Thoracic aorta endothelial cell (primary cell): ENCODE measurements around the gene TEX48. TPM values are rescaled to one million over a fixed set of nuclear protein-coding genes. Genes with fewer than 3 reads are reported as not detected.

Experiments
- total RNA-seq: library from RNA; depleted of rRNA; stranded (reverse); fragments of >200 nt; gene quantifications from 2 replicates; pipeline ENCODE4 v1.2.3, GENCODE V29; 2012

Gene TEX48
- not detected in 2 replicates for total RNA-seq

GRCh38 chr9:114681594-114682332 is at the start of gene TEX48:
TSS of gene TEX48 (minus strand) at chr9:114682192. CDS start at chr9:114671723, 10,469 bp downstream.

GRCh38 chr9:114657705-114658104 is 24.3 kb downstream of the TEX48 start, which contains the start of gene TEX53:
TSS of gene TEX53 (minus strand) at chr9:114657805. CDS start at chr9:114657774, 31 bp downstream.

Other genes starting within 250 kb of the TEX48 start
- 0.22 and 0.66 TPM in 2 replicates for gene WHRN, start 176.7 kb downstream of the TEX48 start, total RNA-seq
- gene ATP6V1G1, start 94.4 kb downstream of the TEX48 start, total RNA-seq: 101 and 110 TPM in 2 replicates
- gene TMEM268, start 70.9 kb downstream of the TEX48 start, total RNA-seq: 6.3 and 6.6 TPM in 2 replicates
- not detected in 2 replicates for gene TEX53, start 24.4 kb downstream of the TEX48 start, total RNA-seq
- gene TNFSF15, start 123.8 kb upstream of the TEX48 start, total RNA-seq: 0.50 and 0.53 TPM in 2 replicates
- gene TNFSF8, start 248.4 kb upstream of the TEX48 start, total RNA-seq: 0.13 TPM in 1 of 2 replicates, not detected in the other